Endodermal cell (in vitro differentiated cells): Measurements from ENCODE around the gene SYT13. TPM values are rescaled to one million over a fixed set of nuclear protein-coding genes. Genes with fewer than 3 reads are reported as not detected.

Experiments used
- DNase-seq: peaks from one replicate; pipeline ENCODE4 v3.0.0-alpha.2; 2017
- H3K27ac ChIP-seq: 2 replicates; pipeline ENCODE4 v1.5.1; 2013; ENCODE audit warnings: mild to moderate bottlenecking, low read depth, low read length, moderate library complexity
- H3K27me3 ChIP-seq: 2 replicates; pipeline ENCODE4 v1.6.1; 2013; ENCODE audit warnings: mild to moderate bottlenecking, low read length, moderate library complexity; ENCODE audit not compliant: insufficient read depth, control insufficient read depth, poor library complexity, severe bottlenecking
- H3K36me3 ChIP-seq: 2 replicates; pipeline ENCODE4 v1.7.0; 2013; ENCODE audit warnings: mild to moderate bottlenecking, low read length, moderate library complexity; ENCODE audit not compliant: control insufficient read depth, insufficient read depth
- H3K4me1 ChIP-seq: one replicate; pipeline ENCODE4 v1.7.0; 2013; ENCODE audit warnings: low read length; ENCODE audit not compliant: control insufficient read depth, insufficient read depth
- H3K4me3 ChIP-seq: 2 replicates; pipeline ENCODE4 v1.5.1; 2013; ENCODE audit warnings: mild to moderate bottlenecking, low read length, moderate library complexity
- H3K9ac ChIP-seq: 2 replicates; pipeline ENCODE4 v1.6.1; 2013; ENCODE audit warnings: mild to moderate bottlenecking, low read length, moderate library complexity; ENCODE audit not compliant: poor library complexity, severe bottlenecking; ENCODE audit errors: extremely low read depth
- H3K9me3 ChIP-seq: 2 replicates; pipeline ENCODE4 v1.6.1; 2013; ENCODE audit warnings: mild to moderate bottlenecking, low read length, moderate library complexity; ENCODE audit not compliant: control insufficient read depth
- H3K27ac Mint-ChIP-seq: 2 replicates; pipeline ENCODE4 v1.8.0; 2020; ENCODE audit warnings: mixed read lengths
- H3K27me3 Mint-ChIP-seq: 2 replicates; pipeline ENCODE4 v1.8.0; 2021; ENCODE audit warnings: mild to moderate bottlenecking, mixed read lengths; ENCODE audit not compliant: insufficient read depth
- H3K36me3 Mint-ChIP-seq: 2 replicates; pipeline ENCODE4 v1.8.0; 2020; ENCODE audit warnings: low read depth, mixed read lengths
- H3K4me1 Mint-ChIP-seq: 2 replicates; pipeline ENCODE4 v1.8.0; 2020; ENCODE audit warnings: mixed read lengths
- H3K4me3 Mint-ChIP-seq: 2 replicates; pipeline ENCODE4 v1.8.0; 2020; ENCODE audit warnings: mild to moderate bottlenecking, moderate library complexity, mixed read lengths
- H3K9me3 Mint-ChIP-seq: 2 replicates; pipeline ENCODE4 v1.8.0; 2020; ENCODE audit warnings: mild to moderate bottlenecking, mixed read lengths
- CTCF ChIP-seq: fragments of 200-600 bp; sonication (generic); conservative IDR thresholded peaks from 2 replicates; pipeline ENCODE4 v1.5.0; 2021; ENCODE audit warnings: antibody characterized with exemption, mild to moderate bottlenecking
- WGBS, 2 experiments: methylation state at CpG; one replicate each; pipeline versions ENCODE4 v1.1.5 to v1.1.7; 2013; ENCODE audit warnings: missing lambda C conversion rate in 2 of 2, mixed read lengths in 1 of 2; ENCODE audit not compliant: insufficient coverage in 1 of 2, insufficient read length in 1 of 2; 5-methylcytosine and 5-hydroxymethylcytosine counted together
- total RNA-seq, 2 donors: library from RNA; stranded (reverse); fragmentation: NEBNext Ultra II Directional in 1 of 2; extraction: Animal tissue kit (Norgen Biotek cat#: 25700) in 1 of 2; gene quantifications; 2 replicates in 1 of 2; 3 replicates in 1 of 2; pipeline ENCODE4 v1.2.1, GENCODE V29; 2021

Gene SYT13
- total RNA-seq, 2 donors from 2014 or later = 3.2 to 9.3 TPM

GRCh38 chr11:45272701-45273100, 13.4 kb downstream of the SYT13 start:
- H3K27ac ChIP-seq = no peak overlapping the region
- H3K27me3 ChIP-seq = peaks cover 13% of the 10 kb centered on the region
- H3K9ac ChIP-seq = no peak overlapping the region
- no peak overlapping the region for H3K4me3 Mint-ChIP-seq
- no peaks in the 10 kb centered on the region for H3K36me3 Mint-ChIP-seq
- H3K36me3 ChIP-seq = no peaks in the 10 kb centered on the region
- H3K4me1 ChIP-seq = no peaks in the 10 kb centered on the region
- no peaks in the 10 kb centered on the region for H3K9me3 Mint-ChIP-seq
- no peaks in the 10 kb centered on the region for H3K9me3 ChIP-seq
- peaks cover 32% of the 10 kb centered on the region for H3K27me3 Mint-ChIP-seq
- 89 to 96% methylated on average over 2 of the region's 2 CpGs for WGBS, 2 experiments
- no peak for DNase-seq
- H3K27ac Mint-ChIP-seq = no peak overlapping the region
- H3K4me1 Mint-ChIP-seq = peaks cover 3% of the 10 kb centered on the region
- no peak overlapping the region for H3K4me3 ChIP-seq
- TF ChIP-seq CTCF = no peak

- no peak overlapping the region for H3K9ac ChIP-seq
- H3K4me3 ChIP-seq = no peak overlapping the region
- H3K27me3 ChIP-seq = peaks cover 12% of the 10 kb centered on the region
- no peak for TF ChIP-seq CTCF
- Mint-ChIP-seq H3K36me3 (no peaks in the 10 kb centered on the region), H3K4me1 (peaks cover 3% of the 10 kb centered on the region), H3K27ac (no peak overlapping the region), H3K27me3 (peaks cover 34% of the 10 kb centered on the region), H3K9me3 (no peaks in the 10 kb centered on the region), H3K4me3 (no peak overlapping the region)
- 73 to 79% methylated on average over 3 to 4 of the region's 4 CpGs for WGBS, 2 experiments
- no peaks in the 10 kb centered on the region for H3K9me3 ChIP-seq
- H3K27ac ChIP-seq = no peak overlapping the region
- H3K4me1 ChIP-seq = no peaks in the 10 kb centered on the region
- no peak for DNase-seq
- no peaks in the 10 kb centered on the region for H3K36me3 ChIP-seq
These were observed 15.0 kb downstream of the SYT13 start for GRCh38 chr11:45270946-45271716.

- TF ChIP-seq CTCF = no peak
- Histone ChIP-seq H3K4me3 (no peak overlapping the region), H3K9ac (no peak overlapping the region), H3K27ac (no peak overlapping the region), H3K9me3 (no peaks in the 10 kb centered on the region), H3K36me3 (no peaks in the 10 kb centered on the region), H3K4me1 (no peaks in the 10 kb centered on the region), H3K27me3 (peaks cover 12% of the 10 kb centered on the region)
- no peak for DNase-seq
- Mint-ChIP-seq H3K4me1 (peaks cover 3% of the 10 kb centered on the region), H3K4me3 (no peak overlapping the region), H3K9me3 (no peaks in the 10 kb centered on the region), H3K27me3 (peaks cover 33% of the 10 kb centered on the region), H3K36me3 (no peaks in the 10 kb centered on the region), H3K27ac (no peak overlapping the region)
These were observed 16.5 kb downstream of the SYT13 start for GRCh38 chr11:45269678-45270077.
